Endometrial microvascular endothelial cells (primary cell): ENCODE data around the gene RASSF1. TPM values are rescaled to one million over a fixed set of nuclear protein-coding genes. Genes with fewer than 3 reads are reported as not detected.

ENCODE experiments used
- in situ Hi-C: cut with HindIII; loops from 2 replicates; pipeline ENCODE4 v1.10.0; 2017; ENCODE audit warnings: low sequenced_read_pairs, low pct_unique_long_range_greater_than_20kb; ENCODE audit errors: inconsistent ontology term
- total RNA-seq: library from RNA; depleted of rRNA; stranded (reverse); fragments of >200 nt; gene quantifications from one replicate; pipeline ENCODE4 v1.2.3, GENCODE V29; 2015; ENCODE audit errors: inconsistent ontology term

The RASSF1 gene
- total RNA-seq, 1 donor from 2014 or later: 24.7 TPM

DNA sequence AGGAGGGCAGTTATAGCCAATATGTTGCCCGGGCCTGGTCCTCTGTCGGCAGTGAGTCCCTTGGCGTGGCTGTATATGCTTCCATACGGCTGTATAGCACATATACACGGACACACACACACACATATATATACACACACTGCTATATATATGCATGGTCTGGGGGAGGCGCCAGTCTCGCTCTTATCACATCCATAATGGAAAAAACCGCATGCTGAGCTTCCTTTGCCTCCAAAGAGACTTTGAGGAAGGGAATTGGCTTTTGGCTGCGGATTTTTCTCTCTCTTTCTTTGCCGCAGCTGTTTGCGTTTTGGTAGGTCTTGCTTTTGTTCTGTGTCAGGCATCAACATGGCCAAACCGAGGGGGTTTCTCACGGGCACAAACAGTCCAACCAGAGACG, 30.0 kb upstream of the RASSF1 start:
- in situ Hi-C loops: no loop called here

DNA sequence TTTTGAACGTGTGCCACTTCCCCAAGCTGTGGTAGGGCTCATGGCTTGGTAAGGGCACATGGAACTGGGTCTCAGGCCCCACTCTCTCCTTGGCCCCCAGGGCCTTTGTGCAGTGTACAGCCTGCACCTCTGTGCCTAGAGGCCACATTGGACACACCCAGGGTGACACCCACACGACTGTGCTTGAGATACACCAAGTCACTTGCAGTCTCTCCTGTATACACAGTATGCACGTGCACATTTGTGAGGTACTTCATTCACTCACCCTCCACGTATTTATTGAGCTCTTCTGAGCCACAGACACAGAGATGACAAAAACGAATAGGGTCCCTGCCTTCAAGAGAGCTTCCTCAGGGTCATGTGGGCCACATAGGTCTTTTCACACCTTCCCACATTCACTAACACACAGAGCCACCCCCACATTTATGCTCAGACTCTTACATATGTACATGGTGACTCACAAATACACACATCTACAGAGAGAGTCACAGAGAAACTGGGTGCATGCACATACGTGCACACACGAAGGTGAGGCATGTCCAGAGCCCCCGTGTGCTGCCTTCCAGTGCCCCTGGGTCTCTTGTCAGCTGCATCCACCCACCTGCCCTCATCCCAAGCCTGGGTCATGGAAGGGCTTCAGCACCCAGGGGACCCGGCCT, 28.5 kb upstream of the RASSF1 start:
- in situ Hi-C loops: no loop called here

DNA sequence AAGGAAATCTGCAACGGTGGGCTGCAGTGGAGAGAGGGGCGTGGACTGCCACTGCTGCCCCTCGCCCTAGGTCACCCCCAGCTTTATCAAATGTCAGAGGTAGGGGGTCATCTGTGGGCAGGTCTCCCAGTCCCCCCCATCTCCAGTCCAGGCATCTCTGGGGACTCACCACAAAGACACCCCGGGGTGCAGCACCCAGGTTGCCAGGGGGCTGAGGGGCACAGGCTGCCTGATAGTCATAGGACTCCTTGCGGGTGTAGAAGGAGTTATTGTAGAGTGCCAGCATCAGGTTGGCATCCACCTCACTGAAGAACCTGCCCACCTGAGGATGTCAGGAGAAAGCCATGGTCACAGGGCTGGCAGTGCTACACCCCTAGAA, 25.2 kb upstream of the RASSF1 start:
- in situ Hi-C loops: no loop called here

DNA sequence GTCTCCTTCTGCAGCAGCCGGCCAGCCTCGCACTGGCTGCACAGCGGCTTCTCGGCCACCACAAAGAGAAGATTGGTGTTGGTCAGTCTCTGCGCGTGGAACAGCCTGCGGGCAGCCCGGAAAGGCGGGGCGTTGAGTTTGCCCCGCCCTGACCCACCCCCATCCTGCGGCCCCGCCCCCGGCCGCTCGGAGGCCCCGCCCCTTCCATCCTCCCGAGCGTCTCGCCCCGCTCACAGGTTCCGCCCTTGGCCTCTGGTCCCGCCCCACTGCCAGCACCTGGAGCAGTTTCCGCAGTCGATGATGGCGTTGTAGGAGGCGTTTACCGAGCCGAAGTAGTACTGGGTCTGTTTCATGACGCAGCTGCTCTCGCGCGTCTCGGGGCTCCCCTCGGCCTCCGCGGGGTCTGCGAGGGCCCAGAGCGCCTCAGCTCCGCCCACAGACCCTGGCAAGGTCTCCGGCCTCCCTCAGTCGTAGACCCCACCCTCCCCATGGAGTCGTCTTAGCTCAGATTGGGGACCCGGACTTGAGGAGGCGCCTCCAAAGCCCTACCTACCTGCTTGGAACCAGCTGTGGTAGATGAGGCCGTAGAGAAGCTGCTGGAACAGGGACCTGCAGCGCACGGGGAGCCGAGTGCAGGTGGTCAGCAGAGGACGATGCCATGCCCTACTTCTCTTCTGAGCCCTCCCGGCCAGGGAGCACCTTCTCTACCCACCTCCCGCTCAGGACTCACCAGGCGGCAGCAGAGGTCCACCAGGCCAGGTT, 24.6 kb upstream of the RASSF1 start:
- in situ Hi-C loops: no loop called here

DNA sequence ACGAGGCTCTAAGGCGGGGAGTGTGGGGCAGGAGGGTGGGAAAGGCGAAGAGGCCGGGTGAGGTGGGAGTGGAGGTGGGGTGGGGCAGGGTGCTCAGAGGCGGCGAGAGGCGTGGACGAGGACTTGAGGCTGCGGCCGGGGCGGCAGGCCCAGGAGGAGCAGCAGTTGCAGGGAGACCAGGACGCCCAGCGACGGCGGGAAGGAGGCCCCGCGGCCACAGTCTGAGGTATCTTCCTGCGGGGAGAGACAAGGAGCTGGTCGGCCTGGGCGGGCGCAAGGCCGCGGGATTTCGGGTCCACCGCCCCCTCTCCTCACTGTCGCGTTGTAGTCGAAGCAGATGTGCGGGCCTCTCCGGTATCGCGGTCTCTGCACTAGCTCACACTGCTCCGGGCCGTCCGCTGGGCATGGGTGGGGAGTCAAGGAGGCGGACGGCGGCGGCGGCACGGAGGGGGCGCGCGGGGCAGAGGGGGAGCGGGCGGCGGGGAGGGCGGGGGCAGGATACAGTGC, 24.0 kb upstream of the RASSF1 start:
- in situ Hi-C loops: no loop called here

DNA sequence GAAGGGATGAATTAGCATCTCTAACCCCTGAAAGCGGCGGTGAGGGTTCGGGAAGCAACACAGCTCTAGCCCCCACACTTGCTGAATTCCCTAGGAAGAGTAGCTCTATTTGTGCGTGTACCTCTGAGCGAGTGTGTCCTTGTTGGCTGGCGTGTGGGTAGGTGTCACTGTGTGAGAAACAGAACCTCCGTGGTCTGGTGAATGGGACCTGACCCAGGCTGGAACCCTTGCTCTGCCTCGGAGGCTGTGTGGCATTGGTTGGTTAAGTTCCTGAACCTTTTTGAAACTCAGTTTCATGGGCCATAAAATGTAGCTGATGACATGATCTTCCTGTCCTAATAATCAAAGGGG, 19.1 kb upstream of the RASSF1 start:
- in situ Hi-C loops: no loop called here

DNA sequence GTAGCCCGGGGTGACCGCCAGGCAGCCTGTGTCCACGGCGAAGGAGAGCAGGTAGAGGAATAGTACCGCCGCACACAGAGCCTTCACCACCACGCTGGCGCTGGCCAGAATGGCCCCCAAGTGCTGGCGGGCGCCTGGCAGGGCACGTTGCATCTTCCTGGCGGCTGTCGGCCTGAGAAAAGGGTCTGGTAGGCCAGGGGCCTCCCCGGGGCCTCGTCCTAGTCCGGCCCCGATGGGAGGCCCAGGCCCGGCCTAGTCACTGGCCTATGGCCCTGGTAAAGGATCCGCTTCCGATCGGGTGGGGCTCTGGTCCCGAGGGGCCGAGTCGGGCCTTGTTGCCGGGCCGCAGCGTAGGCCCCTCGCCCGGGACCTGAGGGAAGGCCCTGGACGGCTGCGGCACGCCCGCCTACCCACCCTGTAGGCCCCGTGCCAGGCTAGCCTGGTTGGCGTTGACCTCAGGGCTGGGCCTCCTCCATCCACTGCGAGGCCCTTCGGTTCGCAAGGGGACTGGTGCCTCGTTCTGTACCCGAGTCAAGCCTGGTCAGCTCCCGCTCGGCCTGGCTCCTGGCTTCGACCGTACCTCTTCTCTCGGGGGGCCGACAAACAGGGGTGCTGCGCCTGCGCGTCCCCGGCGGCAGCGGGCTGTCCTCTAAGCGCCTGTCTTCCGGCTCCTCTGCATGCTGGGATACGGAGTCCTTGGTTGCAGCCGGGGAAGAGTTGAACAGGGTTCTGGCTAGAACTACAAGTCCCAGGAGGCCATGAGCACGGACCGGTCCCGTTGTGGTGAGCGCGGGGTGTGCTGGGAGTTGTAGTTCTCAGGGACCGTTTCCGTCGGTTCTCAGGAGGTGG, 18.5 kb upstream of the RASSF1 start, which contains the start of gene TMEM115:
TSS of gene TMEM115 (minus strand) at position 611 of the 849 bp plus-strand sequence. CDS start at position 153, 458 bp downstream.
- in situ Hi-C loops: no loop called here

DNA sequence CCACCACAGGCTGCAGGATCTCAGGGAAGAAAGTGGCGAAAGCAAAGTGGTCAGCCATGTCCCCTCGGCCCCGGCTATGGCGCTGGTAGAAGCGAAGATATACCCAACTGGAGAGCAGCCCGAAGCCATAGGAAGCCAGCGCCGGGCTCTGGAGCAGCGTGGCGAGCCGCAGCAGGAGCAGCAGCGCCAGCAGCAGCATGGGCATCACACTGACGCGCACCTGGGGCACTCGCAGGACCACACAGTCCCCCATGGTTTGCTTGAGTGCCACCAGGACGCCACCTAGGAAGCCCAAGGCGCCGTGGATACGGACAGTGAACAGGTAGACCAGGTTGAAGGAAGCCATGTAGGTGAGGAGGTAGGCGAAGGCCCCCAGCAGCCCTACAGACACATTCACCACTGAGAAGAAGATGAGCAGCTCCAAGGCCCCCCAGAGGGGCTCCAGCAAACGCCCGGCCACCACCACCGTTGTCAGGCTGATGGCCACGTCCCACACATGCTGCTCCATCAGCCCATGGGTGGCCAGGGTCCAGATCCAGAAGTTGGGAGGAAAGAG, 17.8 kb upstream of the RASSF1 start:
- in situ Hi-C loops: no loop called here

DNA sequence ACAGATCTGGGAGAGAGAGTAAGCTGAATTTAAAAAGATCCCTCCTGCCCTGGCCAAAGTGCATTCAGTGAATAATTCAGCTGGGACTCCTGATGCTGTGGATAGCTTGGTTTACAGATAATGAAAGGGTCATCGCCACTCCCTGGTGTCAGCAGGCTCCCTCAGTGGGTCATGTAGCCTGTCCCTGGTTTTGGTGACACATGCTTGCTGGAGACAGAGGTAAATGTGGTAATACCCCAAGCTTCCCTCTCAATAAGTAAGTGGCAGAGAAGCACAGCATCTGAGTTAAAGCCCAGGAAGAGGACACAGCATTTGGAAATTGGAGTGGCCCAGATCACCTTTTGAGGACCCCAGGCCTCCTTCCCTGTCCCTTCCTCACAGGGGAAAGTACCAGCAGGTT, 16.8 kb upstream of the RASSF1 start:
- in situ Hi-C loops: no loop called here

DNA sequence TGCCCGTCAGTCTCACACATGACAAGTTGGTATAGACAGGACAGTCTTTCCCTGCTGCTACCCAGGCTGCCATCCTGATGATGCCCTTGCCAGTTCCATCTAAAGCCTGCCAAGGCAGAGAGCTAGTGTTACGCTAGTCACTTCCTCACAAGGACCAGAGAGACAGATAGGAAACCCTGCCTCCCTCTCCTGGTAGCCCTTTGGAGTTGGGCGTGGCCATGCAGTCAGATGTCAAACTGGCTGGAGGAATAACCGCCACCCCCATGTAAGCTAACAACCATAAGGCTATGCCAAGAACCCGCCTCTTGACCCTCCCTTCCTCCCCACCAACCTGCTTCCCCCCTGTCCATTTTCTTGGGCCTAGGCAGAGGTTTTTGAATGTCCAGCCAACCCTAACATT, 15.9 kb upstream of the RASSF1 start:
- in situ Hi-C loops: no loop called here

DNA sequence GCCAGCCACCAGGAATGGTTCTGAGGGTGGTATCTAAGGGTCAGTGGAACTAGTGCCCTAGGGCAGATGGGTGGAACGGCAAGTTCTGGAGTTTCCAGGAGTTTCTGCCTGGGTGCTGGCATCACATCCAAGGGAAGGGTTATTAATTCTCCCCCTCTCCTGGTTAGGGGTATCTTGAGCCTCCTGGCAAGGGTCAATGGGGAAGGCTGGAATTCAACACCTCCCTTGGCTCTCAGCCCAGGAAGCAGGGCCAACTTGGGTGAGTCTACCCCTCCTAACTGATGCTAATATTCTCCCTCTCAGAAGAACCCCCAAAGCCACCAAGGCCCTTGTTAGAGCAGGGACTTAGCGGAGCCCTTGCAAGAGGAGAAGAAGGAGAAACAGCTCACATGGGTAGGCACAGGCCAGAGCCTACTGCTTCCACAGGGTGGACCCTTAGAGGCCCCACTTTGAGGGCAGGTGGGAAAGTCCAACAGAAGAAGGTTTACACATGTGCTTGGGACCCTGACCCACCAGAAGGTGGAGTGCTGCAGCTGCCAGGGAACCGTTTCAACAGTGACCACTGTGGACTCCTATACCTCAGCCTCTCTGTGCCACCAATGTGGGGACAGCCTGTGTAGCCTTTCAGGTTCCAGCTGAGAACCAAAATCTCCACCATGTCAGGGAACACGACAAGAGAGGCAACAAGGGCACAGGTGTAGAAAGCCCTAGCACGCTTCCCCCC, 15.4 kb upstream of the RASSF1 start:
- in situ Hi-C loops: no loop called here

DNA sequence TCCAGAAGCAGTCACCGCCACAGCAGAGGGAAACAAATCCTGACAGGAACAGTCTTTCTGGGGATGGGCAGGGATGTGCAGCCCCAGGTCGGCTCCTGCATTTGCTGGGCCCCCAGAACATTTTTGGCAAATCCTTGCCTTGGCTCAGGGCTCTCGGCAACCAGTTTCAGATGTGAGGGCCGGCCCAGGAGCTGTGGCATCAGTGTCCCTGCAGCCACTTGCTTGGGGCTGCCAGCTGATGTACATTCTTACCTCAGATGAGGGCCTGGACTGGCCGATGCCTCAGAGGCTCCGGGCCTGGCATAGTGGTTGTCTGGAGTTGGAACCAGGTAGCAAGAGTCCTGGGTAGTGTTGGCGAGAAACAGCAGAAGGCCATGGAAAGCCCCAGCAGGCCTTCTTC, 14.2 kb upstream of the RASSF1 start:
- in situ Hi-C loops: no loop called here

DNA sequence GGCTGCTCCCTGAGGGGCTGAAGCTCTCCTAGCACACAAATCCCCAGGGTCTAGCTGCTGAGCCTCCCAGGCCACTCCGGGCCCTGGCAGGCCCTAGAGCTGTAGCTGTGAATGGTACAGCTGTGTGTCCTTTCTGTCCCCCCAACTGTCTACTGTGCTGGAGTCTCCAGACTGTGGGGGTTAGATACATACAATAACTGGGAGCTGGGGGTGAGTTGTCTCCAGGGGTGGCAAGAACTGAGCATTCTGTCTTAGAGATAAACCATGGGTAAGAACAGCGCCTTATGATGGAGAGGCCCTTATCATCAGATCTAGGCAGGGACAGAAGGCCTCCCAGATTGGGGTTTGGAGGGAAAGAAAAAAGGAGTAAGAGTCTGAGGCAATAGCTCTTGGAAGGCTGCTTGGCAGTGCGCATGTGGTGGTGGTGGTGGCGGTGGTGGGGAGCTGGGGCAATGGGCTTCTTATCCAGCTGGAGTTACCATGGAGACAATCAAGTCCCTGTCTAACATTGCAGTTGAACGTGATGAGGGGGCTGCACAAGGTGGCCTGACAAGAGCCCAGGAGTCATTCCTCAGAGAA, 13.6 kb upstream of the RASSF1 start:
- in situ Hi-C loops: no loop called here

DNA sequence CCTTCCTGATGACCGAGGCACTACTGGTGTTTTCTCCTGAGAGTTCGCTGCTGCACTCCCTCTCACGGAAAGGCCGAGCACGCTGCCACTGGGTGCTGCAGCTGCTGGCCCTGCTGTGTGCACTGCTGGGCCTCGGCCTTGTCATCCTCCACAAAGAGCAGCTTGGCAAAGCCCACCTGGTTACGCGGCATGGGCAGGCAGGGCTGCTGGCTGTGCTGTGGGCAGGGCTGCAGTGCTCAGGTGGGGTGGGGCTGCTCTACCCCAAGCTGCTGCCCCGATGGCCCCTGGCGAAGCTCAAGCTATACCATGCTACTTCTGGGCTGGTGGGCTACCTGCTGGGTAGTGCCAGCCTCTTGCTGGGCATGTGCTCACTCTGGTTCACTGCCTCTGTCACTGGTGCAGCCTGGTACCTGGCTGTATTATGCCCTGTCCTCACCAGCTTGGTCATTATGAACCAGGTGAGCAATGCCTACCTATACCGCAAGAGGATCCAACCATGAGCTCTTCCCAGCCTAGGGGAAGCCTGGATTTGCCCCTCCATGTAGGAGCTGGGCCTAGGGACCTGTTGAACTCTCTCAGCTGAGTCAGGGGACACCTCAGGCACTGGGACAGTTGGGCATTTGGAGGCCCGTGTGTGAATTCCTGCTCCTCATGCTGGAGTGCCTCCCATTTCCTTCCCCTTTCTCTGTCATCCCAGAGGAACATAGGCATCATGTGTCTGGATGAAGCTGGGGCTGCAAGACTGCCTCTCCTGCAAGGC, 12.8 kb upstream of the RASSF1 start:
- in situ Hi-C loops: no loop called here

DNA sequence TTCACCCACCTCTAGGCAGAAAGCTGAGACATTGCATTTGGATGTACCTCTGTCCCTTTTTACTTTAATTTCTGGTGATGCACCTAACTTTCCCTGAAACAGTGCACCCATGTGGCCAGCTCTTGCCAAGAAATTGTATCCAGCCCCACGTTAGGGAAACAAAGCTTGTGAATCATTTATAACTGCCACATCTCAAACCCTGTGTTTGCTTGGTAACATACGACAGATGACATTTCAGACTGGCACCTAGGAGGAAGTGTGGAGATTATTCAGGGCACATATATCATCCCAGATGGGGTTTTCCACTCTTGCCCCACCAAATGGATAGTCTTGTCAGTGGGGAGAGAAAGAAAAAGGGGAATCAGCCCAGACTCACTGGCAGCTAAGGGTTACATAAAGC, 12.1 kb upstream of the RASSF1 start:
- in situ Hi-C loops: no loop called here

DNA sequence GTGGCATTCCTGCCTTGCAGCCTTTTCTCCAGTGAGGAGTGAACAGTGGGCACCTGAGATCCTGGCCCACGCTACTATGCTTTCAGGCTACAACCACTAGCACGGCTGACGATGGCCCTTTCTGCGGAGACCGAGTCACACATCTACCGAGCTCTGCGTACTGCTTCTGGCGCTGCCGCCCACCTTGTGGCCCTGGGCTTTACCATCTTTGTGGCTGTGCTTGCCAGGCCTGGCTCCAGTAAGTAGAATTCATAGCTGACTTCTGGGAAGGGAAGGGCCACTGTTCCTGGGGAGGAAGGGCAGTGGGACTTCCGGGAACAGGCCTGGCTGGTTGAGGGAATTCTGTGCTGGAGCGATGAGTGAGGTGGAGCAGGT, 10.7 kb upstream of the RASSF1 start:
- in situ Hi-C loops: no loop called here

DNA sequence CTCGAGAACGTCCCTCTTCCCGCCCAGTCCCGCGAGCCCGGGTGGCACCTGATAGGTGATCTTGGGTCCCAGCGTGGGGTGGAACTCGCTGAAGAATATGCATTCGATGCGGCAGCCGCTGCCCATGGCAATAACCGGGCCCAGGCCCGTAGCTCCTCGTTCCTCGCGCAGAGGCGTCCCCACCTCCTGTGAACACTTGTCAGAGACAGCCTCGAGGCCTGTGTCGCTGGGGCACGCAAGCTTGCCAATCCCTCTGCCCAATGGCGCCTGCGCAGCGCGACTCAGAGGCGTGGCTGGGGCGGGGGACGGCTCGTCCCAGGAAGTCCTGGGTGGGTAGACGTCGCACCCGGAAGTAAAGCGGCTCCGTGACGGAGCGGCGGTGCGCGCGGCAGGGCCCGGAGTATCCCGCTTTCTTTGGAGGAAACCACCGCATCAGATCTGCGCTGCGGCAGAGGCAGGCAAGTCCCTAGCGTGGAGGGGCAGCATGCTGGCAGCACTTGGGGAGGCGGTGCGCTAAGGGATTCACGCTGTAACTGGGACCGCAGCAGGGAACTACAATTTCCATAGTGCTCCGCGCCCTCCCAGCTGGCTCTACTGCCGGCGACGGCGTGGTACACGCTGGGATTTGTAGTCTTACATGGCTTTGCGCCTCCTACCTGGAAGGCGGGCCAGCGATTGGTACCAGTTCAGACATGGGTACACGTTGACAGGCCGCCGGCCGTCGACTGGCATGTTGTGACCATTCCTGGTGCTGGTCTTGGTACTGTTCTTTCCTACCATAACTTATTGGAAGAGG, 10.1 kb upstream of the RASSF1 start, which contains the start of the genes CYB561D2 and NPRL2:
TSS of gene CYB561D2 (plus strand) at position 336 of the 796 bp plus-strand sequence. CDS start 572 bp downstream, outside the sequence.
TSS of gene NPRL2 (minus strand) at position 249 of the 796 bp plus-strand sequence. CDS start at position 126, 123 bp downstream.
- in situ Hi-C loops: no loop called here
